C4-2B (cell line): ENCODE results near the gene MYEF2.

Experiments used
- CTCF ChIP-seq: fragments of 450-650 bp; conservative IDR thresholded peaks from 2 replicates; pipeline ENCODE4 v1.5.1; 2017; ENCODE audit warnings: mild to moderate bottlenecking
- ZFX ChIP-seq: fragments of 450-650 bp; IDR thresholded peaks from 2 replicates; pipeline ENCODE4 v1.6.1; 2017

- TF ChIP-seq CTCF: no peak
- no peak for TF ChIP-seq ZFX
Measured at GRCh38 chr15:48190932-48191573, 13.0 kb upstream of the MYEF2 start.
